IPS DF 4.7 (cell line): ENCODE data around the gene DUOX1.

ENCODE experiments used
- DNase-seq: peaks from one replicate; pipeline ENCODE4 v3.0.0-alpha.2; 2013; ENCODE audit warnings: low spot score; ENCODE audit errors: extremely low read depth

The DUOX1 gene

GRCh38 chr15:45106002-45106790 lies 23.6 kb upstream of the DUOX1 start:
- no peak for DNase-seq

- DNase-seq, result no peak
These were observed 21.7 kb upstream of the DUOX1 start for GRCh38 chr15:45107941-45108630.

GRCh38 chr15:45110256-45110820 lies 19.5 kb upstream of the DUOX1 start:
- DNase-seq, result no peak

- no peak for DNase-seq
These were observed 18.2 kb upstream of the DUOX1 start for GRCh38 chr15:45111390-45112142.

GRCh38 chr15:45112143-45112590 lies 17.6 kb upstream of the DUOX1 start:
- DNase-seq, result no peak

GRCh38 chr15:45112591-45113379 lies 17.0 kb upstream of the DUOX1 start:
- no peak for DNase-seq

GRCh38 chr15:45113380-45113990 lies 16.3 kb upstream of the DUOX1 start:
- no peak for DNase-seq

GRCh38 chr15:45114076-45114750 lies 15.6 kb upstream of the DUOX1 start, which contains the start of the genes DUOX2 and DUOXA2:
Gene DUOX2, minus strand, starts transcription at chr15:45114172. Its CDS starts 761 bp downstream, at chr15:45113411.
Gene DUOXA2, plus strand, starts transcription at chr15:45114326. Its CDS starts 280 bp downstream, at chr15:45114606.
- DNase-seq, result no peak

GRCh38 chr15:45114751-45115085 lies 15.1 kb upstream of the DUOX1 start:
- DNase-seq, result no peak

- DNase-seq, result no peak
These were observed 14.4 kb upstream of the DUOX1 start for GRCh38 chr15:45115312-45115820.

GRCh38 chr15:45116006-45116481 lies 13.8 kb upstream of the DUOX1 start:
- no peak for DNase-seq

GRCh38 chr15:45116482-45117307 lies 13.1 kb upstream of the DUOX1 start:
- no peak for DNase-seq

- no peak for DNase-seq
These were observed 12.3 kb upstream of the DUOX1 start for GRCh38 chr15:45117308-45118130.

- DNase-seq, result peak; percentile 83
These were observed 11.6 kb upstream of the DUOX1 start for GRCh38 chr15:45118131-45118588.

- DNase-seq, result no peak
These were observed 10.8 kb upstream of the DUOX1 start for GRCh38 chr15:45118996-45119395.

- no peak for DNase-seq
These were observed 9.5 kb upstream of the DUOX1 start for GRCh38 chr15:45120081-45120972.

GRCh38 chr15:45121020-45121419 lies 8.8 kb upstream of the DUOX1 start:
- DNase-seq, result no peak
